H9 (cell line): ENCODE data around the gene ACVR1. TPM values are rescaled to one million over a fixed set of nuclear protein-coding genes. Genes with fewer than 3 reads are reported as not detected.

ENCODE experiments used
- DNase-seq: peaks from one replicate; pipeline ENCODE4 v3.0.0-alpha.2; 2017
- H2AFZ ChIP-seq: one replicate; pipeline ENCODE4 v1.6.1; 2013; ENCODE audit warnings: mild to moderate bottlenecking, low read length, control low read depth, moderate library complexity
- H2AK5ac ChIP-seq: 2 replicates; pipeline ENCODE4 v1.6.1; 2013; ENCODE audit warnings: low read length, control low read depth, mixed read lengths; ENCODE audit not compliant: insufficient read length
- H2BK120ac ChIP-seq: one replicate; pipeline ENCODE4 v1.6.1; 2013; ENCODE audit warnings: low read depth, mild to moderate bottlenecking, low read length, control low read depth, inconsistent platforms; ENCODE audit not compliant: poor library complexity, severe bottlenecking
- H2BK12ac ChIP-seq: 2 replicates; pipeline ENCODE4 v1.6.1; 2013; ENCODE audit warnings: low read length, control low read depth, mixed read lengths, low read depth; ENCODE audit not compliant: insufficient read length
- H2BK15ac ChIP-seq: 2 replicates; pipeline ENCODE4 v1.6.1; 2013; ENCODE audit warnings: low read depth, low read length, control low read depth
- H2BK20ac ChIP-seq: one replicate; pipeline ENCODE4 v1.6.1; 2013; ENCODE audit warnings: low read depth, mild to moderate bottlenecking, low read length, control low read depth, inconsistent platforms; ENCODE audit not compliant: poor library complexity, severe bottlenecking
- H2BK5ac ChIP-seq: 2 replicates; pipeline ENCODE4 v1.6.1; 2013; ENCODE audit warnings: low read length, control low read depth, mixed read lengths; ENCODE audit not compliant: insufficient read length
- H3K14ac ChIP-seq: 2 replicates; pipeline ENCODE4 v1.6.1; 2013; ENCODE audit warnings: low read length, control low read depth; ENCODE audit not compliant: insufficient read depth
- H3K18ac ChIP-seq: 2 replicates; pipeline ENCODE4 v1.6.1; 2013; ENCODE audit warnings: low read depth, mild to moderate bottlenecking, mixed read lengths, low read length, control low read depth; ENCODE audit not compliant: insufficient read length
- H3K23ac ChIP-seq: 2 replicates; pipeline ENCODE4 v1.6.1; 2013; ENCODE audit warnings: low read length, control low read depth, mixed read lengths, low read depth; ENCODE audit not compliant: insufficient read length
- H3K23me2 ChIP-seq: 2 replicates; pipeline ENCODE4 v1.6.1; 2013; ENCODE audit warnings: low read depth, mild to moderate bottlenecking, mixed read lengths, low read length, control low read depth; ENCODE audit not compliant: insufficient read length, poor library complexity, severe bottlenecking
- H3K27ac ChIP-seq: 2 replicates; pipeline ENCODE4 v1.5.1; 2013; ENCODE audit warnings: low read length, control low read depth, mixed read lengths, low read depth; ENCODE audit not compliant: insufficient read length
- H3K27me3 ChIP-seq: 2 replicates; pipeline ENCODE4 v1.6.1; 2013; ENCODE audit warnings: low read length, control low read depth, inconsistent platforms; ENCODE audit not compliant: insufficient read depth
- H3K4ac ChIP-seq: 2 replicates; pipeline ENCODE4 v1.6.1; 2013; ENCODE audit warnings: low read depth, mild to moderate bottlenecking, control low read depth, inconsistent platforms, low read length, moderate library complexity
- H3K4me1 ChIP-seq: 2 replicates; pipeline ENCODE4 v1.6.1; 2013; ENCODE audit warnings: low read length, control low read depth, inconsistent platforms; ENCODE audit not compliant: insufficient read depth
- H3K4me2 ChIP-seq: 2 replicates; pipeline ENCODE4 v1.6.1; 2013; ENCODE audit warnings: low read length, control low read depth, mixed read lengths; ENCODE audit not compliant: insufficient read length, insufficient read depth
- H3K56ac ChIP-seq: 2 replicates; pipeline ENCODE4 v1.6.1; 2013; ENCODE audit warnings: low read depth, mild to moderate bottlenecking, mixed read lengths, low read length, control low read depth; ENCODE audit not compliant: insufficient read length
- H3K79me1 ChIP-seq: 2 replicates; pipeline ENCODE4 v1.6.1; 2013; ENCODE audit warnings: low read depth, mild to moderate bottlenecking, moderate library complexity, low read length, control low read depth, inconsistent platforms; ENCODE audit not compliant: insufficient read depth, poor library complexity, severe bottlenecking
- H3K79me2 ChIP-seq: 2 replicates; pipeline ENCODE4 v1.6.1; 2013; ENCODE audit warnings: low read length, control low read depth, inconsistent platforms; ENCODE audit not compliant: insufficient read depth
- H3K9ac ChIP-seq: 2 replicates; pipeline ENCODE4 v1.6.1; 2013; ENCODE audit warnings: low read length, control low read depth, mixed read lengths; ENCODE audit not compliant: insufficient read length; ENCODE audit errors: extremely low read depth
- H3K9me3 ChIP-seq: one replicate; pipeline ENCODE4 v1.6.1; 2013; ENCODE audit warnings: low read depth, low read length, inconsistent platforms; ENCODE audit not compliant: control insufficient read depth
- H3T11ph ChIP-seq: one replicate; pipeline ENCODE4 v1.6.1; 2013; ENCODE audit warnings: mild to moderate bottlenecking, low read length, control low read depth, inconsistent platforms
- H4K20me1 ChIP-seq: one replicate; pipeline ENCODE4 v1.6.1; 2013; ENCODE audit not compliant: control insufficient read depth, insufficient read length, insufficient read depth
- H4K5ac ChIP-seq: 2 replicates; pipeline ENCODE4 v1.6.1; 2013; ENCODE audit warnings: low read depth, mild to moderate bottlenecking, mixed read lengths, low read length, control low read depth; ENCODE audit not compliant: insufficient read length
- H4K8ac ChIP-seq: replicated peaks from 2 replicates; pipeline ENCODE4 v1.6.1; 2013; ENCODE audit warnings: low read length, control low read depth, mixed read lengths, low read depth; ENCODE audit not compliant: insufficient read length
- H4K91ac ChIP-seq: 2 replicates; pipeline ENCODE4 v1.6.1; 2013; ENCODE audit warnings: low read depth, mild to moderate bottlenecking, moderate library complexity, mixed read lengths, low read length, control low read depth; ENCODE audit not compliant: insufficient read length
- H3K27ac Mint-ChIP-seq, 3 experiments: 2 replicates in 2 of 3; 3 replicates in 1 of 3; pipeline ENCODE4 v1.8.0; 2020 to 2021; ENCODE audit warnings: mixed read lengths in 3 of 3, mild to moderate bottlenecking in 1 of 3, moderate library complexity in 1 of 3
- H3K27me3 Mint-ChIP-seq: 2 replicates; pipeline ENCODE4 v1.8.0; 2021; ENCODE audit warnings: low read depth, mild to moderate bottlenecking, moderate library complexity, mixed read lengths
- H3K36me3 Mint-ChIP-seq, 3 experiments: 2 replicates in 2 of 3; 3 replicates in 1 of 3; pipeline ENCODE4 v1.8.0; 2020 to 2021; ENCODE audit warnings: low read depth in 3 of 3, mixed read lengths in 3 of 3; ENCODE audit not compliant: insufficient read depth in 1 of 3
- H3K4me1 Mint-ChIP-seq, 2 experiments: 2 replicates each; pipeline ENCODE4 v1.8.0; 2020; ENCODE audit warnings: mixed read lengths in 2 of 2
- H3K4me3 Mint-ChIP-seq, 2 experiments: 2 replicates in 1 of 2; 3 replicates in 1 of 2; pipeline ENCODE4 v1.8.0; 2020 to 2021; ENCODE audit warnings: mild to moderate bottlenecking in 2 of 2, mixed read lengths in 2 of 2, moderate library complexity in 1 of 2
- H3K9me3 Mint-ChIP-seq, 2 experiments: 2 replicates in 1 of 2; 3 replicates in 1 of 2; pipeline ENCODE4 v1.8.0; 2020; ENCODE audit warnings: mild to moderate bottlenecking in 2 of 2, mixed read lengths in 2 of 2, moderate library complexity in 1 of 2
- CTCF ChIP-seq: fragments of 200-600 bp; sonication (generic); conservative IDR thresholded peaks from 3 replicates; pipeline ENCODE4 v1.8.0; 2021; ENCODE audit warnings: antibody characterized with exemption, mild to moderate bottlenecking
- WGBS: extraction: QIAGEN DNeasy Blood & Tissue Kit; methylation state at CpG from one replicate; pipeline ENCODE4 v1.1.7; 2013; ENCODE audit warnings: missing lambda C conversion rate, low lambda C conversion rate, mixed read lengths; ENCODE audit not compliant: insufficient read length; ENCODE audit errors: extremely low coverage; 5-methylcytosine and 5-hydroxymethylcytosine counted together
- total RNA-seq: library from RNA; stranded (reverse); gene quantifications from 2 replicates; pipeline ENCODE4 v1.2.1, GENCODE V29; 2021

The ACVR1 gene
- total RNA-seq, 1 experiment from 2014 or later = 21.2 TPM

GRCh38 chr2:157787364-157787938 is 88.7 kb downstream of the ACVR1 start:
- Histone ChIP-seq H2AK5ac (no peak overlapping the region), H2BK120ac (no peak overlapping the region), H3K79me1 (no peaks in the 10 kb centered on the region), H2AFZ (no peak overlapping the region), H3K27ac (no peak overlapping the region), H4K91ac (no peak overlapping the region), H3K4me1 (peaks cover 6% of the 10 kb centered on the region; the same call in 1 of the 2 replicates), H2BK20ac (no peak overlapping the region), H4K5ac (no peak overlapping the region), H4K20me1 (no peaks in the 10 kb centered on the region), H2BK15ac (no peak overlapping the region), H3T11ph (no peak overlapping the region), H3K4ac (no peak overlapping the region), H2BK5ac (no peak overlapping the region), H3K9ac (no peak overlapping the region), H3K23ac (no peak overlapping the region), H4K8ac (no peak overlapping the region), H3K14ac (no peak overlapping the region), H3K79me2 (no peaks in the 10 kb centered on the region), H3K4me2 (no peak overlapping the region), H3K9me3 (no peaks in the 10 kb centered on the region), H3K23me2 (no peaks in the 10 kb centered on the region), H3K56ac (no peak overlapping the region), H2BK12ac (no peak overlapping the region), H3K18ac (no peak overlapping the region), H3K27me3 (no peaks in the 10 kb centered on the region)
- TF ChIP-seq CTCF = no peak
- no peaks in the 10 kb centered on the region for H3K27me3 Mint-ChIP-seq
- peaks cover 0 to 2% (median 0%) of the 10 kb centered on the region in 3 experiments; a peak in 1 of 7 replicates for H3K36me3 Mint-ChIP-seq
- no peak overlapping the region for H3K4me3 Mint-ChIP-seq
- WGBS = no CpG with 5 or more reads among the region's 7 CpGs
- DNase-seq = no peak
- H3K27ac Mint-ChIP-seq = peak overlapping the region in 2 of 3 experiments; percentile 8 to 45; a peak in 1 of 7 replicates
- H3K4me1 Mint-ChIP-seq = peaks cover 25 to 44% of the 10 kb centered on the region in 2 experiments
- H3K9me3 Mint-ChIP-seq = no peaks in the 10 kb centered on the region
